ENCODE data around the gene DDX27.

DDX27 gene

GRCh38 chr20:49288784-49289696, 69.8 kb downstream of the DDX27 start:
- no peak for DNase-seq (ENCODE audit: low spot score)

- DNase-seq (ENCODE audit: low spot score): no peak
Measured at GRCh38 chr20:49290608-49291191, 71.5 kb downstream of the DDX27 start.

- no peak for DNase-seq (ENCODE audit: low spot score)
Measured at GRCh38 chr20:49291200-49291599, 72.0 kb downstream of the DDX27 start.

GRCh38 chr20:49292010-49292409, 72.8 kb downstream of the DDX27 start:
- no peak for DNase-seq (ENCODE audit: low spot score)

GRCh38 chr20:49293122-49293521, 73.9 kb downstream of the DDX27 start:
- DNase-seq (ENCODE audit: low spot score): no peak

Measured in pons (tissue), 1 donor.